ENCODE results near the gene SKI.

The SKI gene

GRCh38 chr1:2226525-2227345 is 1.4 kb upstream of the SKI start:
- in situ Hi-C loops (cut with MboI; ENCODE audit: low sequenced_read_pairs) = loop anchor here (10.0 kb wide), 1 partner anchor 88 kb away; no protein-coding TSS in a partner anchor

- in situ Hi-C loops (cut with MboI; ENCODE audit: low sequenced_read_pairs) = loop anchor here (10.0 kb wide), 1 partner anchor 87 kb away; no protein-coding TSS in a partner anchor
Measured at GRCh38 chr1:2227346-2228156, 568 bp upstream of the SKI start.

GRCh38 chr1:2228694-2229036 is 546 bp downstream of the SKI start:
- in situ Hi-C loops (cut with MboI; ENCODE audit: low sequenced_read_pairs) = loop anchor here (10.0 kb wide), 1 partner anchor 86 kb away; no protein-coding TSS in a partner anchor

GRCh38 chr1:2229037-2229864 is 1.1 kb downstream of the SKI start:
- in situ Hi-C loops (cut with MboI; ENCODE audit: low sequenced_read_pairs) = loop anchor here (10.0 kb wide), 1 partner anchor 86 kb away; no protein-coding TSS in a partner anchor

GRCh38 chr1:2229911-2230731 is 2.0 kb downstream of the SKI start:
- in situ Hi-C loops (cut with MboI; ENCODE audit: low sequenced_read_pairs) = loop anchor here (10.0 kb wide), 1 partner anchor 85 kb away; no protein-coding TSS in a partner anchor

- in situ Hi-C loops (cut with MboI; ENCODE audit: low sequenced_read_pairs) = no loop called here
Measured at GRCh38 chr1:2230781-2231531, 2.8 kb downstream of the SKI start.

- in situ Hi-C loops (cut with MboI; ENCODE audit: low sequenced_read_pairs) = no loop called here
Measured at GRCh38 chr1:2231532-2232254, 3.6 kb downstream of the SKI start.

GRCh38 chr1:2232255-2232915 is 4.3 kb downstream of the SKI start:
- in situ Hi-C loops (cut with MboI; ENCODE audit: low sequenced_read_pairs) = no loop called here

- in situ Hi-C loops (cut with MboI; ENCODE audit: low sequenced_read_pairs) = no loop called here
Measured at GRCh38 chr1:2232916-2233438, 4.9 kb downstream of the SKI start.

GRCh38 chr1:2233468-2233867 is 5.3 kb downstream of the SKI start:
- in situ Hi-C loops (cut with MboI; ENCODE audit: low sequenced_read_pairs) = no loop called here

- in situ Hi-C loops (cut with MboI; ENCODE audit: low sequenced_read_pairs) = no loop called here
Measured at GRCh38 chr1:2233997-2234761, 6.1 kb downstream of the SKI start.

- in situ Hi-C loops (cut with MboI; ENCODE audit: low sequenced_read_pairs) = no loop called here
Measured at GRCh38 chr1:2234762-2235113, 6.6 kb downstream of the SKI start.

GRCh38 chr1:2235300-2235998 is 7.3 kb downstream of the SKI start:
- in situ Hi-C loops (cut with MboI; ENCODE audit: low sequenced_read_pairs) = no loop called here

GRCh38 chr1:2236695-2237677 is 8.9 kb downstream of the SKI start:
- in situ Hi-C loops (cut with MboI; ENCODE audit: low sequenced_read_pairs) = no loop called here

- in situ Hi-C loops (cut with MboI; ENCODE audit: low sequenced_read_pairs) = no loop called here
Measured at GRCh38 chr1:2237773-2238172, 9.7 kb downstream of the SKI start.

Measured in HL-60/S4 (cell line).